Adipocyte (in vitro differentiated cells): ENCODE data around the gene REC8.

Experiments used
- DNase-seq: peaks from one replicate; pipeline ENCODE4 v3.0.0-alpha.2; 2015; ENCODE audit warnings: low read depth
- H3K27me3 ChIP-seq: replicated peaks from 2 replicates; pipeline ENCODE4 v1.7.0; 2013; ENCODE audit warnings: mild to moderate bottlenecking, low read length, moderate library complexity; ENCODE audit not compliant: control insufficient read depth, insufficient read depth
- H3K36me3 ChIP-seq: 2 replicates; pipeline ENCODE4 v1.7.0; 2013; ENCODE audit warnings: low read length, mild to moderate bottlenecking, moderate library complexity; ENCODE audit not compliant: control insufficient read depth, insufficient read depth, severe bottlenecking
- H3K4me1 ChIP-seq: 2 replicates; pipeline ENCODE4 v1.7.0; 2013; ENCODE audit warnings: mild to moderate bottlenecking, low read length, moderate library complexity; ENCODE audit not compliant: control insufficient read depth, insufficient read depth
- H3K4me3 ChIP-seq: 2 replicates; pipeline ENCODE4 v1.7.0; 2013; ENCODE audit warnings: mild to moderate bottlenecking, low read length, moderate library complexity
- H3K9ac ChIP-seq: 2 replicates; pipeline ENCODE4 v1.7.0; 2013; ENCODE audit warnings: mild to moderate bottlenecking, low read length, moderate library complexity
- H3K9me3 ChIP-seq: 2 replicates; pipeline ENCODE4 v1.7.0; 2013; ENCODE audit warnings: mild to moderate bottlenecking, low read length, moderate library complexity; ENCODE audit not compliant: control insufficient read depth

The REC8 gene

GRCh38 chr14:24150567-24150966 lies 21.3 kb upstream of the REC8 start:
- Histone ChIP-seq H3K4me3 (no peak overlapping the region), H3K4me1 (peaks cover 17% of the 10 kb centered on the region), H3K27me3 (no peaks in the 10 kb centered on the region), H3K36me3 (peaks cover 52% of the 10 kb centered on the region), H3K9me3 (no peaks in the 10 kb centered on the region), H3K9ac (no peak overlapping the region)
- no peak for DNase-seq

- no peak overlapping the region for H3K4me3 ChIP-seq
- H3K4me1 ChIP-seq = peaks cover 13% of the 10 kb centered on the region
- H3K9ac ChIP-seq = no peak overlapping the region
- H3K27me3 ChIP-seq = no peaks in the 10 kb centered on the region
- peaks cover 56% of the 10 kb centered on the region for H3K36me3 ChIP-seq
- DNase-seq = no peak
- no peaks in the 10 kb centered on the region for H3K9me3 ChIP-seq
These were observed 20.9 kb upstream of the REC8 start for GRCh38 chr14:24150993-24151392.

GRCh38 chr14:24151404-24152080 lies 20.3 kb upstream of the REC8 start:
- no peaks in the 10 kb centered on the region for H3K9me3 ChIP-seq
- no peak overlapping the region for H3K4me3 ChIP-seq
- peaks cover 10% of the 10 kb centered on the region for H3K4me1 ChIP-seq
- H3K36me3 ChIP-seq = peaks cover 60% of the 10 kb centered on the region
- H3K27me3 ChIP-seq = no peaks in the 10 kb centered on the region
- no peak overlapping the region for H3K9ac ChIP-seq
- no peak for DNase-seq

- no peak overlapping the region for H3K9ac ChIP-seq
These were observed 16.8 kb upstream of the REC8 start for GRCh38 chr14:24155100-24155499.

GRCh38 chr14:24156840-24157239 lies 15.0 kb upstream of the REC8 start:
- H3K36me3 ChIP-seq = peaks cover 67% of the 10 kb centered on the region
- no peaks in the 10 kb centered on the region for H3K9me3 ChIP-seq
- peaks cover 7% of the 10 kb centered on the region for H3K4me1 ChIP-seq
- no peak for DNase-seq
- H3K27me3 ChIP-seq = no peaks in the 10 kb centered on the region
- no peak overlapping the region for H3K9ac ChIP-seq
- H3K4me3 ChIP-seq = no peak overlapping the region

More at GRCh38 chr14:24155100-24155499, 16.8 kb upstream of the REC8 start:
- Histone ChIP-seq H3K9me3 (no peaks in the 10 kb centered on the region), H3K27me3 (no peaks in the 10 kb centered on the region), H3K4me3 (no peak overlapping the region), H3K4me1 (no peaks in the 10 kb centered on the region), H3K36me3 (peaks cover 77% of the 10 kb centered on the region)
- DNase-seq = no peak

GRCh38 chr14:24157331-24157730 lies 14.5 kb upstream of the REC8 start:
- peaks cover 12% of the 10 kb centered on the region for H3K4me1 ChIP-seq
- H3K4me3 ChIP-seq = no peak overlapping the region
- no peaks in the 10 kb centered on the region for H3K9me3 ChIP-seq
- H3K27me3 ChIP-seq = no peaks in the 10 kb centered on the region
- no peak overlapping the region for H3K9ac ChIP-seq
- DNase-seq = no peak
- H3K36me3 ChIP-seq = peaks cover 62% of the 10 kb centered on the region

- Histone ChIP-seq H3K9me3 (no peaks in the 10 kb centered on the region), H3K36me3 (peaks cover 71% of the 10 kb centered on the region), H3K4me1 (peaks cover 13% of the 10 kb centered on the region), H3K4me3 (no peak overlapping the region), H3K9ac (no peak overlapping the region), H3K27me3 (no peaks in the 10 kb centered on the region)
- DNase-seq = no peak
These were observed 11.9 kb upstream of the REC8 start for GRCh38 chr14:24159777-24160498.

GRCh38 chr14:24160499-24160849 lies 11.4 kb upstream of the REC8 start:
- no peak overlapping the region for H3K9ac ChIP-seq
- H3K36me3 ChIP-seq = peaks cover 71% of the 10 kb centered on the region
- H3K9me3 ChIP-seq = no peaks in the 10 kb centered on the region
- H3K4me3 ChIP-seq = no peak overlapping the region
- peaks cover 13% of the 10 kb centered on the region for H3K4me1 ChIP-seq
- DNase-seq = no peak
- H3K27me3 ChIP-seq = no peaks in the 10 kb centered on the region

- peak within 1 kb of the TSS; percentile 92 for H3K4me3 ChIP-seq
- H3K4me1 ChIP-seq = peaks cover 13% of the 10 kb centered on the region
- H3K27me3 ChIP-seq = no peaks in the 10 kb centered on the region
- DNase-seq = peak; percentile 97
- H3K9me3 ChIP-seq = no peaks in the 10 kb centered on the region
- peaks cover 71% of the 10 kb centered on the region for H3K36me3 ChIP-seq
- H3K9ac ChIP-seq = peak within 1 kb of the TSS; percentile 96
These were observed 10.8 kb upstream of the REC8 start, which contains the start of gene IRF9 for GRCh38 chr14:24160850-24161804. Gene IRF9, plus strand, starts transcription at chr14:24161265. Its CDS starts 880 bp downstream, at chr14:24162145.

GRCh38 chr14:24162093-24162492 lies 9.8 kb upstream of the REC8 start:
- H3K9me3 ChIP-seq = no peaks in the 10 kb centered on the region
- H3K36me3 ChIP-seq = peaks cover 71% of the 10 kb centered on the region
- H3K4me1 ChIP-seq = peaks cover 13% of the 10 kb centered on the region
- peak overlapping the region; percentile 96 for H3K9ac ChIP-seq
- H3K4me3 ChIP-seq = peak overlapping the region; percentile 92
- H3K27me3 ChIP-seq = no peaks in the 10 kb centered on the region
- DNase-seq = no peak

GRCh38 chr14:24164518-24164991 lies 7.3 kb upstream of the REC8 start:
- Histone ChIP-seq H3K36me3 (peaks cover 60% of the 10 kb centered on the region), H3K9ac (no peak overlapping the region), H3K27me3 (no peaks in the 10 kb centered on the region), H3K4me1 (peaks cover 13% of the 10 kb centered on the region), H3K9me3 (no peaks in the 10 kb centered on the region), H3K4me3 (no peak overlapping the region)
- DNase-seq = no peak
